GM23338 (cell line): Measurements from ENCODE around the gene DNAJC1. TPM values are rescaled to one million over a fixed set of nuclear protein-coding genes. Genes with fewer than 3 reads are reported as not detected.

Source experiments
- ATAC-seq: fragments of 200-7000 bp; cut with Tn5 transposase; 3 replicates; pipeline ENCODE4 v1.9.1; 2020
- DNase-seq: peaks from one replicate; pipeline ENCODE4 v3.0.0-alpha.2; 2015; ENCODE audit warnings: low spot score
- H2AFZ ChIP-seq: fragments of 200-600 bp; sonication (generic); 2 replicates; pipeline ENCODE4 v1.8.0; 2016; ENCODE audit warnings: antibody characterized with exemption, mild to moderate bottlenecking, moderate library complexity
- H3F3A ChIP-seq: fragments of 200-600 bp; sonication (generic); replicated peaks from 2 replicates; pipeline ENCODE4 v1.8.0; 2017; ENCODE audit warnings: antibody characterized with exemption, mixed run types, low read depth
- H3K27ac ChIP-seq: fragments of 200-600 bp; sonication (generic); 2 replicates; pipeline ENCODE4 v1.6.1; 2016; ENCODE audit warnings: low read depth
- H3K27me3 ChIP-seq: fragments of 200-600 bp; sonication (generic); 2 replicates; pipeline ENCODE4 v1.8.0; 2016; ENCODE audit warnings: mild to moderate bottlenecking, mixed run types, moderate library complexity; ENCODE audit not compliant: insufficient read depth
- H3K36me3 ChIP-seq: fragments of 200-600 bp; sonication (generic); 2 replicates; pipeline ENCODE4 v1.8.0; 2016; ENCODE audit warnings: mild to moderate bottlenecking; ENCODE audit not compliant: insufficient read depth
- H3K4me1 ChIP-seq: fragments of 200-600 bp; sonication (generic); 2 replicates; pipeline ENCODE4 v1.8.0; 2016; ENCODE audit warnings: mild to moderate bottlenecking, moderate library complexity; ENCODE audit not compliant: insufficient read depth
- H3K4me2 ChIP-seq: fragments of 200-600 bp; sonication (generic); 2 replicates; pipeline ENCODE4 v1.7.1; 2017; ENCODE audit warnings: mixed run types
- H3K4me3 ChIP-seq: fragments of 200-600 bp; sonication (generic); 2 replicates; pipeline ENCODE4 v1.6.1; 2016; ENCODE audit warnings: mixed run types
- H3K79me2 ChIP-seq: fragments of 200-600 bp; sonication (generic); replicated peaks from 2 replicates; pipeline ENCODE4 v1.8.0; 2017; ENCODE audit warnings: mild to moderate bottlenecking; ENCODE audit not compliant: insufficient read depth
- H3K9me2 ChIP-seq: fragments of 200-600 bp; sonication (generic); 2 replicates; pipeline ENCODE4 v1.8.0; 2017; ENCODE audit not compliant: insufficient read depth
- H4K20me1 ChIP-seq: fragments of 200-600 bp; sonication (generic); replicated peaks from 2 replicates; pipeline ENCODE4 v1.8.0; 2017; ENCODE audit warnings: mild to moderate bottlenecking; ENCODE audit not compliant: insufficient read depth
- H3K27ac Mint-ChIP-seq: 2 replicates; pipeline ENCODE4 v1.8.0; 2020; ENCODE audit warnings: inconsistent platforms, mild to moderate bottlenecking, moderate library complexity, mixed read lengths
- H3K27me3 Mint-ChIP-seq: 3 replicates; pipeline ENCODE4 v1.8.0; 2022; ENCODE audit warnings: low read depth, mild to moderate bottlenecking, moderate library complexity, mixed read lengths, inconsistent platforms; ENCODE audit not compliant: insufficient read depth, poor library complexity
- H3K36me3 Mint-ChIP-seq: 3 replicates; pipeline ENCODE4 v1.8.0; 2021; ENCODE audit warnings: low read depth, mild to moderate bottlenecking, inconsistent platforms, moderate library complexity, mixed read lengths
- H3K4me1 Mint-ChIP-seq: 3 replicates; pipeline ENCODE4 v1.8.0; 2020; ENCODE audit warnings: mild to moderate bottlenecking, inconsistent platforms, mixed read lengths
- H3K4me3 Mint-ChIP-seq: 3 replicates; pipeline ENCODE4 v1.8.0; 2021; ENCODE audit warnings: moderate library complexity, mild to moderate bottlenecking, inconsistent platforms, mixed read lengths
- H3K9me3 Mint-ChIP-seq: 3 replicates; pipeline ENCODE4 v1.8.0; 2020; ENCODE audit warnings: moderate library complexity, mild to moderate bottlenecking, inconsistent platforms, mixed read lengths
- CREB1 ChIP-seq: fragments of 250-450 bp; sonication (Bioruptor Pico); IDR thresholded peaks from 2 replicates; pipeline ENCODE4 v1.5.0; 2020; ENCODE audit warnings: low read depth, mild to moderate bottlenecking, moderate library complexity
- CTCF ChIP-seq, 2 experiments: fragments of 200-600 bp in 1 of 2; sonication (generic) in 1 of 2; conservative IDR thresholded peaks; 2 replicates each; pipeline versions ENCODE4 v1.5.1 to v1.6.1; 2016 to 2017; ENCODE audit warnings: antibody characterized with exemption in 2 of 2, low read depth in 2 of 2, mild to moderate bottlenecking in 2 of 2, moderate library complexity in 1 of 2
- ETS1 ChIP-seq: IDR thresholded peaks from 2 replicates; pipeline ENCODE4 v1.6.1; 2016; ENCODE audit warnings: antibody characterized with exemption
- EZH2 ChIP-seq: fragments of 200-600 bp; sonication (generic); IDR thresholded peaks from one replicate; pipeline ENCODE4 v1.8.0; 2017; ENCODE audit warnings: antibody characterized with exemption, mild to moderate bottlenecking, low read depth; ENCODE audit not compliant: unreplicated experiment
- EZH2phosphoT487 ChIP-seq: fragments of 200-600 bp; sonication (generic); IDR thresholded peaks from one replicate; pipeline ENCODE4 v1.8.1; 2018; ENCODE audit warnings: antibody characterized with exemption; ENCODE audit not compliant: unreplicated experiment
- JUNB ChIP-seq: IDR thresholded peaks from one replicate; pipeline ENCODE4 v1.6.1; 2016; ENCODE audit warnings: antibody characterized with exemption; ENCODE audit not compliant: unreplicated experiment
- NANOG ChIP-seq: IDR thresholded peaks from 2 replicates; pipeline ENCODE4 v1.6.1; 2016; ENCODE audit warnings: antibody characterized with exemption, borderline replicate concordance
- POLR2AphosphoS5 ChIP-seq: IDR thresholded peaks from 2 replicates; pipeline ENCODE4 v1.6.1; 2016; ENCODE audit warnings: antibody characterized with exemption, low read depth
- REST ChIP-seq: IDR thresholded peaks from one replicate; pipeline ENCODE4 v1.6.1; 2018; ENCODE audit warnings: antibody characterized with exemption; ENCODE audit not compliant: unreplicated experiment
- STAT1 ChIP-seq: IDR thresholded peaks from one replicate; pipeline ENCODE4 v1.6.1; 2016; ENCODE audit warnings: antibody characterized with exemption; ENCODE audit not compliant: unreplicated experiment
- ZNF114 ChIP-seq: fragments of 250-450 bp; sonication (Bioruptor Pico); IDR thresholded peaks from 2 replicates; pipeline ENCODE4 v1.5.0; 2020; ENCODE audit warnings: mild to moderate bottlenecking, moderate library complexity
- ZNF331 ChIP-seq: fragments of 250-450 bp; sonication (Bioruptor Pico); IDR thresholded peaks from 2 replicates; pipeline ENCODE4 v1.5.0; 2020; ENCODE audit warnings: low read depth, mild to moderate bottlenecking, moderate library complexity
- ZNF462 ChIP-seq: fragments of 250-450 bp; sonication (Bioruptor Pico); IDR thresholded peaks from 2 replicates; pipeline ENCODE4 v1.5.0; 2020; ENCODE audit warnings: mild to moderate bottlenecking, moderate library complexity
- polyA plus RNA-seq: library from polyadenylated mRNA; unstranded; fragments of >200 nt; fragmentation: Nextera tagmentation; extraction: Ambion mirVana; gene quantifications from 2 replicates; pipeline ENCODE4 v1.2.1, GENCODE V29; 2016
- total RNA-seq: library from RNA; depleted of rRNA; stranded (reverse); fragments of >200 nt; shearing (Covaris generic); gene quantifications from 2 replicates; pipeline ENCODE4 v1.2.3, GENCODE V29; 2014

Gene DNAJC1
- total and polyA plus RNA-seq, 2 experiments from 2014 or later = 38.6 to 45.3 TPM

DNA sequence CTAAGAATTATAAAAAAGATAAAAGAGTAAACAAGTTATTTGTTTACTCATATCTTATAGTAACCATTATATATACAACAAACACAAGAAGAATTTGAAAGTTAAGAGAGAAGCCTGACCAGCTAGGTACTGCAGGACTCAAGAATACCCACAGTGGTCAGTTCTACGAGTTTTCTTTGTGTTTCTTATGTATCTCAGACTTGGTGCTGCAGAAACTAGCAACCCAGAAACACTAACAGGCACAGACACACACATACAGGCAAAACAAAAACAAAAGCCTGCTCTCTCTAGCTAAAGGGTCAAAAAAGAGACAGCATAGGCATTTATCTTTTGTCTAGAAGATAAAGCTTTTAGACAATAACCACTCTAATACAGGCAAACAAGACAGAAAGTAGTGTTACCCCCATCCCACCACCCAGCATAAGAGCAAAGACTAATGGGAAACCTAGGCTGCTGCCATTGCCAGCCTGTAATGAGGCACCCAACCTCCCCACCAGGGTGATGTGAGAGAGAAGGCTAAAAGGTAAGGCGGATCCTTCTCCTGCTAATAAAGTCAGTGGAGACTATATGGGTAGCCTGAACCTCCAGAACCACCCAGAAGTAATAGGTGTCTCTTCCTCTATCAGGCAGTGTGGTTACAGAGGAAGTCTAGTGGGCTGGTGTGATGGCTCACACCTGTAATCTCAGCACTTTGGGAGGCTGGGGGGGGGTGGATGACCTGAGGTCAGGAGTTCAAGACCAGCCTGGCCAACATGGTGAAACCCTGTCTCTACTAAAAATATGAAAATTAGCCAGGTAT lies 113.9 kb downstream of the DNAJC1 start:
- no peak overlapping the region for H2AFZ ChIP-seq
- no peaks in the 10 kb centered on the region for H3K4me1 ChIP-seq
- no peak overlapping the region for H3K4me3 ChIP-seq
- H3F3A ChIP-seq = no peaks in the 10 kb centered on the region
- H3K36me3 Mint-ChIP-seq = peaks cover 28% of the 10 kb centered on the region
- TF ChIP-seq ZNF462 (CRISPR knock-in tag) (no peak), STAT1 (no peak), NANOG (no peak), POLR2AphosphoS5 (no peak), ZNF114 (no peak), ZNF331 (CRISPR knock-in tag) (no peak), EZH2phosphoT487 (no peak), CREB1 (CRISPR knock-in tag) (no peak), ETS1 (no peak), REST (no peak), JUNB (no peak), CTCF (conservative IDR thresholded peaks at IDR 0.05; ENCODE audit: low read depth in 2 of 2) (no peak), EZH2 (no peak)
- H4K20me1 ChIP-seq = no peaks in the 10 kb centered on the region; the same call in 1 of the 2 replicates
- H3K27ac Mint-ChIP-seq = no peak overlapping the region
- DNase-seq (no peak), ATAC-seq (no peak)
- H3K9me2 ChIP-seq = 0 out of 2 replicates have a peak, but pooled peaks cover under 1% of the 10 kb centered on the region
- H3K4me1 Mint-ChIP-seq = peaks cover 2% of the 10 kb centered on the region; the same call in 2 of the 3 replicates
- H3K27me3 ChIP-seq = no peaks in the 10 kb centered on the region
- H3K36me3 ChIP-seq = no peaks in the 10 kb centered on the region
- no peak overlapping the region for H3K4me3 Mint-ChIP-seq
- H3K4me2 ChIP-seq = no peak overlapping the region
- H3K79me2 ChIP-seq = no peaks in the 10 kb centered on the region
- peaks cover 16% of the 10 kb centered on the region for H3K9me3 Mint-ChIP-seq
- no peaks in the 10 kb centered on the region for H3K27me3 Mint-ChIP-seq
- H3K27ac ChIP-seq = no peak overlapping the region
